PC-3 (cell line): ENCODE data around the gene MX1.

Source experiments
- CTCF ChIP-seq: fragments of 300-600 bp; sonication (generic); conservative IDR thresholded peaks from 2 replicates; pipeline ENCODE4 v1.5.1; 2017; ENCODE audit warnings: antibody characterized with exemption, low read depth, mild to moderate bottlenecking, low read length
- EZH2 ChIP-seq: fragments of 300-600 bp; sonication (generic); IDR thresholded peaks from one replicate; pipeline ENCODE4 v1.6.1; 2017; ENCODE audit warnings: antibody characterized with exemption, mild to moderate bottlenecking, low read length; ENCODE audit not compliant: unreplicated experiment
- EZH2phosphoT487 ChIP-seq: fragments of 300-600 bp; sonication (generic); IDR thresholded peaks from 2 replicates; pipeline ENCODE4 v1.6.1; 2018; ENCODE audit warnings: mild to moderate bottlenecking, antibody characterized with exemption, low read length, borderline replicate concordance

GRCh38 chr21:41477641-41478318 is 51.7 kb downstream of the MX1 start:
- TF ChIP-seq CTCF (no peak), EZH2phosphoT487 (no peak), EZH2 (no peak)
